ENCODE results near the gene TSSK6. TPM values are rescaled to one million over a fixed set of nuclear protein-coding genes. Genes with fewer than 3 reads are reported as not detected.

The TSSK6 gene
- total RNA-seq, 1 experiment from 2014 or later = 4.5 TPM

GRCh38 chr19:19533841-19534240, 18.5 kb upstream of the TSSK6 start:
- BruUV-seq (replicated peaks) = TSS peak; percentile 17
- ATAC-seq (no peak), DNase-seq (no peak)
- Histone ChIP-seq H3K9me3 (ENCODE audit: low read length) (no peaks in the 10 kb centered on the region), H3K9me2 (replicated peaks; ENCODE audit: low read length) (no peaks in the 10 kb centered on the region), H3K9ac (ENCODE audit: low read length) (no peak overlapping the region), H4K20me1 (ENCODE audit: low read length) (no peaks in the 10 kb centered on the region), H3K4me3 (ENCODE audit: low read length) (no peak overlapping the region), H2AFZ (ENCODE audit: low read length) (no peak overlapping the region), H3K4me2 (ENCODE audit: low read length) (no peak overlapping the region), H3K27me3 (ENCODE audit: low read length) (no peaks in the 10 kb centered on the region), H3F3A (ENCODE audit: low read length, unreplicated experiment) (no peaks in the 10 kb centered on the region), H3K4me1 (ENCODE audit: insufficient read depth, low read length) (peaks cover 4% of the 10 kb centered on the region; the same call in 1 of the 2 replicates), H3K36me3 (ENCODE audit: low read depth, low read length) (no peaks in the 10 kb centered on the region), H3K27ac (ENCODE audit: low read length) (no peak overlapping the region), H3K79me2 (ENCODE audit: low read length) (no peaks in the 10 kb centered on the region)
- no peak for TF ChIP-seq EZH2 (IDR thresholded peaks at IDR 0.05; ENCODE audit: low read length, unreplicated experiment)
- ChIA-PET CTCF (interaction anchor here (0.6 kb wide), 1 partner anchor 110 kb away, joined by 3 read pairs; no protein-coding TSS in a partner anchor), POLR2A (ENCODE audit: unreplicated experiment) (no interaction called here)
- intact Hi-C loops (cut with micrococcal nuclease) = loop anchor here (10.0 kb wide), 1 partner anchor 421 kb away; no protein-coding TSS in a partner anchor

DNA sequence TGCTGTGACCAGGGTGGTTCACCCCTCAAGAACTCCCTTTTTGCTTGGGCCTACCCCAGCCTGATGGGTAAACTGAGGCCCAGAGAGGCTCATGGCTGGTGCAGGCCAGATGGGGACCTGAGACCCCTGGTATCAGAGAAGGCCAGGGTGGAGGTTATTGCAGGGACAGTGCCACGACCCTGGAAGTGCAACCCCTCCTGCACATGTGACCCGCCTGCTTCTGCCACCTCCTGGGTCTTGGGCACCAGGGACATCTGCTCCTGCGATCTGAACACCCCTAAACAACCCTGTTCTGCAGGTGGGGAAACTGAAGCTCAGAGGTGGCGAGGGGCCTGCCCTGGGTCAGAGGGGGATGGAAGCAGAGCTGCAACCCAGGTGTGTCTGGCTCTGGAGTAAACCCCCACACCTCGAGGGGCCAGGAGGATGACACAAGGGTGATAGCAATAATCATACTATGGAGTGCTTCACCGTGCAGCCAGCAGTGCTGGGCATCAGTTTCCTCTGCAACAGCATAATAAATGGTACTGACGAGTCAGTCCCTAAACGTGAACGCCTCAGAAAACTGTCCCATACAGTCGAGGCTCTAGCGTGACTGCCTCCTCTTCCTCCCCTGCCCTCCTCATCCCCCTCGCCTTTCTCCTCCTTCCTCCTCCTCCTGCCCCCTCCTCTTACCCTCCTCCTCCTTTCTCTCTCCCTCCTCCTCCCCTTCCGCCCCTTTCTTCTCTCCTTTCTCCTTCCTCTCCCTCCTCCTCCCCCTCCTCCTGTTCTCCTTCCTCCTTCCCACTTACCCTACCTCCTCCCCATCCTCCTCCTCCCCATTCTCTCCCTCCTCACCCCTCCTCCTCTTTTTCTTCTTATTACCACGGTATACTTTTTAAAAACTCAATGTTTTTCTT, 17.7 kb upstream of the TSSK6 start:
- no peak for ATAC-seq
- Histone ChIP-seq H3K36me3 (ENCODE audit: low read depth, low read length) (no peaks in the 10 kb centered on the region), H4K20me1 (ENCODE audit: low read length) (no peaks in the 10 kb centered on the region), H3K4me2 (ENCODE audit: low read length) (no peak overlapping the region), H3F3A (ENCODE audit: low read length, unreplicated experiment) (no peaks in the 10 kb centered on the region), H3K4me1 (ENCODE audit: insufficient read depth, low read length) (no peaks in the 10 kb centered on the region), H3K27me3 (ENCODE audit: low read length) (no peaks in the 10 kb centered on the region), H3K27ac (ENCODE audit: low read length) (no peak overlapping the region), H3K9me2 (replicated peaks; ENCODE audit: low read length) (no peaks in the 10 kb centered on the region), H3K79me2 (ENCODE audit: low read length) (no peaks in the 10 kb centered on the region), H3K9me3 (ENCODE audit: low read length) (no peaks in the 10 kb centered on the region), H3K9ac (ENCODE audit: low read length) (no peak overlapping the region), H2AFZ (ENCODE audit: low read length) (no peak overlapping the region), H3K4me3 (ENCODE audit: low read length) (no peak overlapping the region)
- intact Hi-C loops (cut with micrococcal nuclease) = loop anchor here (1.0 to 10.0 kb wide), 2 partner anchors 110 to 422 kb away; partner anchors contain the start of gene GMIP
- POLR2A ChIA-PET (ENCODE audit: unreplicated experiment) = no interaction called here
- CTCF ChIA-PET = interaction anchor here (1.1 kb wide), 1 partner anchor 112 kb away, joined by 3 read pairs; no protein-coding TSS in a partner anchor
- no TSS peak for BruUV-seq (replicated peaks)
- no peak for TF ChIP-seq EZH2phosphoT487 (IDR thresholded peaks at IDR 0.05; ENCODE audit: borderline replicate concordance, low read length)
- TF ChIP-seq, protein P1, sequence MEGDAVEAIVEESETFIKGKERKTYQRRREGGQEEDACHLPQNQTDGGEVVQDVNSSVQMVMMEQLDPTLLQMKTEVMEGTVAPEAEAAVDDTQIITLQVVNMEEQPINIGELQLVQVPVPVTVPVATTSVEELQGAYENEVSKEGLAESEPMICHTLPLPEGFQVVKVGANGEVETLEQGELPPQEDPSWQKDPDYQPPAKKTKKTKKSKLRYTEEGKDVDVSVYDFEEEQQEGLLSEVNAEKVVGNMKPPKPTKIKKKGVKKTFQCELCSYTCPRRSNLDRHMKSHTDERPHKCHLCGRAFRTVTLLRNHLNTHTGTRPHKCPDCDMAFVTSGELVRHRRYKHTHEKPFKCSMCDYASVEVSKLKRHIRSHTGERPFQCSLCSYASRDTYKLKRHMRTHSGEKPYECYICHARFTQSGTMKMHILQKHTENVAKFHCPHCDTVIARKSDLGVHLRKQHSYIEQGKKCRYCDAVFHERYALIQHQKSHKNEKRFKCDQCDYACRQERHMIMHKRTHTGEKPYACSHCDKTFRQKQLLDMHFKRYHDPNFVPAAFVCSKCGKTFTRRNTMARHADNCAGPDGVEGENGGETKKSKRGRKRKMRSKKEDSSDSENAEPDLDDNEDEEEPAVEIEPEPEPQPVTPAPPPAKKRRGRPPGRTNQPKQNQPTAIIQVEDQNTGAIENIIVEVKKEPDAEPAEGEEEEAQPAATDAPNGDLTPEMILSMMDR (conservative IDR thresholded peaks at IDR 0.05; ENCODE audit: low read depth, low read length) = no peak
- TF ChIP-seq EZH2 (IDR thresholded peaks at IDR 0.05; ENCODE audit: low read length, unreplicated experiment) = no peak
- DNase-seq = no peak

DNA sequence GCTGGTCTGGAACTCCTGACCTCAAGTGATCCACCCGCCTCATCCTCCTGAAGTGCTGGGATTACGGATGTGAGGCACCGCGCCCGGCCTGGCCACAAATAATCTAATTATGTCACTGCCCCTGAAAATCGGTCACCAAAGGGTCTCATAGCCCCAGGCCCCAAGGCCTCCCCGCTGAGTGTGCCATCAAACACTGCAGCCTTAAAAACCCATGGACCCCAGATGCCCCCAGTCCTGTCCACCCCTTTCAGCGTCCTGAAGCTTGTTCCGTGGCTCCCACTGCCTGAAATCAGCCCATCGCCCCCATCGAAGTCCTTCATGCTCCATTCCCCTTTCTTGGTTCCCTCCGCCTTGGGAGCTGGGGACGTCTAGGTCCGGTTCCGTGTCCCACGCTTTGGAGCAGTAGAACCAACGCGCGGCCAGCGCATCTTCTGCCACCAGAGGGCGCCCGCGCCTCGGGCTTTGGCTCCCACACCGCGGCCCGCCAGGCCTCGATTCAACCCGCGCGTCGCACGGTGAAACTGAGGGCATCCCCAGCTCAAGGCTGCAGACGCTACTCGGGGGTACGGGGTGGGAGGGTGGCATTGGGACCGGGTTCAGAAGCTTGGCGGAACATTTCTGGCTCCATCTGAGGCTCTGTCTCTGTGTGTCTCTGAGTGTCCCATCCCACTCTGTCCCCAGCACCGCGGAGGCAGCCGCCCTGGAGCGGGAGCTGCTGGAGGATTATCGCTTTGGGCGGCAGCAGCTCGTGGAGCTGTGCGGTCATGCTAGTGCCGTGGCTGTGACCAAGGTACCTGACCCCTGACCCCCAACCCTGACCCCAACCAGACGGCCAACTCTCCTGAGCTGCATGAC, 16.8 kb upstream of the TSSK6 start:
- ChIA-PET CTCF (interaction anchor here (1.1 kb wide), 1 partner anchor 112 kb away, joined by 3 read pairs; no protein-coding TSS in a partner anchor), POLR2A (ENCODE audit: unreplicated experiment) (interaction anchor here (0.7 kb wide), 1 partner anchor 290 kb away, joined by 19 read pairs; no protein-coding TSS in a partner anchor)
- H2AFZ ChIP-seq (ENCODE audit: low read length) = no peak overlapping the region
- no peak overlapping the region for H3K9ac ChIP-seq (ENCODE audit: low read length)
- no peaks in the 10 kb centered on the region for H3K27me3 ChIP-seq (ENCODE audit: low read length)
- ATAC-seq (peak; percentile 80), DNase-seq (peak; percentile 81)
- no peaks in the 10 kb centered on the region for H3K9me2 ChIP-seq (replicated peaks; ENCODE audit: low read length)
- no peaks in the 10 kb centered on the region for H3K4me1 ChIP-seq (ENCODE audit: insufficient read depth, low read length)
- H3K9me3 ChIP-seq (ENCODE audit: low read length) = no peaks in the 10 kb centered on the region
- H3K4me2 ChIP-seq (ENCODE audit: low read length) = no peak overlapping the region; the same call in 1 of the 2 replicates
- BruUV-seq (replicated peaks) = no TSS peak
- H3F3A ChIP-seq (ENCODE audit: low read length, unreplicated experiment) = no peaks in the 10 kb centered on the region
- intact Hi-C loops (cut with micrococcal nuclease) = loop anchor here (1.0 to 10.0 kb wide), 2 partner anchors 111 to 423 kb away; partner anchors contain the start of gene GMIP
- H3K79me2 ChIP-seq (ENCODE audit: low read length) = no peaks in the 10 kb centered on the region
- H3K4me3 ChIP-seq (ENCODE audit: low read length) = no peak overlapping the region
- no peak overlapping the region for H3K27ac ChIP-seq (ENCODE audit: low read length)
- no peaks in the 10 kb centered on the region for H4K20me1 ChIP-seq (ENCODE audit: low read length)
- H3K36me3 ChIP-seq (ENCODE audit: low read depth, low read length) = peaks cover 6% of the 10 kb centered on the region; the same call in 1 of the 2 replicates
- TF ChIP-seq EZH2phosphoT487 (IDR thresholded peaks at IDR 0.05; ENCODE audit: borderline replicate concordance, low read length) (no peak), EZH2 (IDR thresholded peaks at IDR 0.05; ENCODE audit: low read length, unreplicated experiment) (no peak)
- TF ChIP-seq, protein P1 (conservative IDR thresholded peaks at IDR 0.05; ENCODE audit: low read depth, low read length) = peak; percentile 91

All from PC-3 (cell line).